ENCODE results near the gene SMIM22.
A peak's percentile ranks its signal among the peaks of the same experiment; 100 is the strongest.

Gene SMIM22, protein sequence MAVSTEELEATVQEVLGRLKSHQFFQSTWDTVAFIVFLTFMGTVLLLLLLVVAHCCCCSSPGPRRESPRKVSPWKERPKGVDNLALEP

DNA sequence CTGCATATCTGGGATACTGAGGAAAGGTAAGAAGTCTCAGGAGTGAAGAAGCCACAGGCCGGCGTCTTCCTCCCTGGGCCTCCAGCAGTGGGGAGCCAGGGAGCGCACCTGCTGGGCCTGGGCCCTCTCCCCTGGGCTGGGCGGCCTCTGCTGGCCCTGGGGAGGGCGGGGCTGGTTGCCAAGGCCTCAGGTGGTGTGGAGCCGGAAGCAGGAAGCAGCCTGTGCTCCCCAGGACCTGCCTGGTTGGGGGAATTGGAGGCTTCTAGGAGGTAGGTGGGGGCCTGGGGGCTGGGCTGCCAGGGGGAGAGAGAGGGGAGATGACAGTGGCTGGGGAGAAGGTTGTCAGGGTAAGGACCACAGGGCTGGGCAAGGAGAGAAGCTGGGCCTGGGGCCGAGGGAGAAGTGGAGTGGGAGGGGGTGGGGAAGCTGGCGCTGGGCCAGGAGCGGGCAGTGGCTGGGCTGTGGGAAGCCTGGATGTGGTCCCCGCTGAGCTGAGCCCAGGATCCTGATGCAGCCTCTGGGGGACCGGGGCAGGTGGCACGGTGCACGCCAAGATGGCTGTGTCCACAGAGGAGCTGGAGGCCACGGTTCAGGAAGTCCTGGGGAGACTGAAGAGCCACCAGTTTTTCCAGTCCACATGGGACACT is at the start of gene SMIM22:
Gene SMIM22, plus strand, starts transcription at position 189 of the 647 bp plus-strand sequence. Its CDS starts 366 bp downstream, at position 555.
- DNase-seq: no peak

DNA sequence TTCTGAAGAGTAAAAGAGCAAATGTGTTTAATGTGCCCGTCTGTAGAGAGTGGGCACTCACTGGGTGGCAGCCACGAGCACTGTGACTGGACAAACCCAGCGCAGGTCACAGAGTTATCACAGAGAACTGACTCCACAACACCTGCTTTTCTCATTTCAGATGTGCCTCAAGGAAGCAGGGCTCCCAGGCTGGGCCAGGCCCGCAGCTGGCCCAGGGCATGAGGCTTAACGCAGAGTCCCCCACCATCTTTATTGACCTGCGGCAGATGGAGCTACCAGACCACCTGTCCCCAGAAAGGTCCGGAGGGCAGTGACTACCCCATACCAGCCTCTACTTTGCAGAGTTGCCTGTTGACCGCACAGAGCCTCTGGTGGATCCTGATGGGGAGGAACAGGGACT is 49.0 kb upstream of the SMIM22 start:
- DNase-seq: no peak

DNA sequence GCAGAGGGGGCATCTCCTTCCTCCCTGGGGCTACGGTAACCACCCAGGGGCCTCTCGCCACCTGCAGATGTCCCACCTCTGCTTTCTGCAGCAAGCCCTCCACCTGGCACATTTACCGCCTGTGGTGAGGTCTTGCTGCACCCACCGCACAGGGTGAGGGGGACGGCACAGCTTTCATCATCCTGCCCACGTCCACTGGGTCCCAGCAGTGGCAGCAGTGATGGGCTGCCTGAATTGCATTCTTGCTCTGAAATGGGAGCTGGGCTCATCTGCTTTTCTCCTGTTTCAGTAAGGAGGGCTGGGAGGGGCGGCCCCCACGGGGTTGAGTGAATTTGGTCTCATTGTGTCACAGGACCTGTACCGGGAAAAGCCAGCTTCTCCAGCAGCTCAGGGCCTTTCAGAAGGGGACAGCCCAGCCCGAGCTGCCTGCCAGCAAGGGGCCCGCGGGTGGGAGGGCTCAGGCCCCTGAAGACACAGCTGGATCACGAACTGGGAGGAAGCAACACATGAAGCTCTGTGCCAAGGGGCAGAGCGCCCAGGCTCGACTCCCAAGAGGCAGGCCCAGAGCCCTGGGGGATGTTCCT is 48.1 kb upstream of the SMIM22 start:
- no peak for DNase-seq

DNA sequence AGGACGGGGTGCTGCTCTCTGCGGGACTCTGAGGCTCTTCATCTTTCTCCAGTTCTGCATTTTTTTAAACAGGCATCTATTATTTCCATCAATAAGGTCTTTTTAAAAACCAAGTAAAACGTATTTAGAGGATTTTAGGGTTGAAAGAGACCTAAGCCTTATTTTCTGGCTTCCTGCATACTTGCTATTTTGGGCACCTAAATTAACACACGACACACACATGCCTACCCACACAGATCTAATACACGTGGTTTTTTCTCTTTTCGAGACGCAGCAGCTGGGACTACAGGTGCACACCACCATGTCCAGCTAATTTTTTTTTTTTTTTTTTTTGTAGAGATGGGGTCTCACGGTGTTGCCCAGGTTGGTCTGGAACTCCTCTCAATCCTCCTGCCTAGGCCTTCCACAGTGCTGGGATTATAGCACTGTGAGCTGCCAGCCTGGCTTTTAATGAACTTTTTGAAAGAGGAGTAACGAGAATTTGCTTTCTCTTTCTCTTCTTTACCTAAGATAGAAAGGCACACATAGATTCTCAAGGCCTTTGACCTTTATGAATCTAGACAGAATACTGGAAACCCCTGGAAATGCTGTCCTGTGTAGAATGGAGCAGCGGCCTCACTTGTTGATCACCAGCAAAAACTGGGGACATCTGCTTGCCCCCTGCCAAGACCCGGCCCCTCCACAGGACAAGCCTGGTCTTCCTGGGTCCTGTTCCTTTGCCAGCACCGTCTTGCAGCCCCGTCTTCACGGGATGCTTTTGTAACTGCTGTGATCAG is 47.1 kb upstream of the SMIM22 start:
- no peak for DNase-seq

DNA sequence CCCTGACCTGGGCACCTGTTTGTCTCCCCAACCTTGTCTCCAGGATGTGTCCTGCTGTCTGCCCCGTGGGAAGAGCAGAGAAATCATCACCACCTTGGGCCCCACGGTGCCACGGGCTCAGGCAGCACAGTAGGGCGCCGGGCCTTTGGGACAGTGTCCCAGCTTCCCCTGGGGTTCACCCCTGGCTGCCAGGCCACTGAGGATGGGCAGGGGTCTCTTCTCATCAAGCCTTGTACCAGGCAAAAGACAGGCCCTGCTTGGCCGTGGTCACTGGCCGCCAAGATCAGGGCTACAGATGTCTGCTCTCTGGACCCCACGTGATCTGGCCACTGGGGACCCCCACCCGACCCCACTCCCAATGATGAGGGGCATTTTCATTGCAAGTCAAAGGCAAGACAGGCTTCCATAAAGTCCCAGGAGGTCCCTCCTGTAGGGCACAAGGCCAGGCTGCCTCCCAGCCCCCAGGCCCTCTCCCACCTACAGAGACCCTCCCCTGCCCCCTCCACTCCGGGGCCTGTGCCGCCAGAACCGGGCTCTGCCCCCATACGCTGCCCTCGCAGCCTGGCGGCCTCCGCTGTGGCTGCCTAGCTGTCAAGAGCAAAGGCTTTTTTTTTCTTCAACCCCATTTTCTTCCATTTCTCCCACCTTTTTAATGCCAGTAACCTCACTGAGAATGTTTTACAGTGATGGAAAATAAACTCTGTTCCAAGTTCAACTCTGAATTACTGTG is 46.3 kb upstream of the SMIM22 start:
- no peak for DNase-seq

DNA sequence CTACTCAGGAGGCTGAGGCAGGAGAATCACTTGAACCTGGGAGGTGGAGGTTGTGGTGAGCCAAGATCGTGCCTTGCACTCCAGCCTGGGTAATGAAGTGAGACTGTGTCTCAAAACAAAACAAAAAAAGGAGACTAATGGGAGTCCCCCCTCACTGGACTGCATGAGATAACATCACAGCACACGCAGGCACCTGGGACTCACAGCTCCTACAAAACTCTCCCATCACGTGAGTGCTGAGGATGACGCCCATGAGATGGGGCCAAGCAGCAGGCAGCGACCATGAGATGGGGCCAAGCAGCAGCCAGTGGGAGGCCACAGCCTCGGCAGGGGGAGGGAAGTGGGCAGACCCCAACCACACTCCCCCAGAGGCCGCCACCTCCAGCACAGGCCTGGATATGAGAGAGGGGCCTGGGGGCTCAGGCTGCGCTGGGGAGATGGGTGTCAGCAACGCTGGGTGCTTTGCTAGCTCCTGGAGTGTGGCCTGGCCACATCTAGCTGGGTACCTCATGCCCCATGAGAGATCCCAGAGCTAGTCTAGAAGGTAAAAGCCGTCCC is 45.4 kb upstream of the SMIM22 start:
- no peak for DNase-seq

DNA sequence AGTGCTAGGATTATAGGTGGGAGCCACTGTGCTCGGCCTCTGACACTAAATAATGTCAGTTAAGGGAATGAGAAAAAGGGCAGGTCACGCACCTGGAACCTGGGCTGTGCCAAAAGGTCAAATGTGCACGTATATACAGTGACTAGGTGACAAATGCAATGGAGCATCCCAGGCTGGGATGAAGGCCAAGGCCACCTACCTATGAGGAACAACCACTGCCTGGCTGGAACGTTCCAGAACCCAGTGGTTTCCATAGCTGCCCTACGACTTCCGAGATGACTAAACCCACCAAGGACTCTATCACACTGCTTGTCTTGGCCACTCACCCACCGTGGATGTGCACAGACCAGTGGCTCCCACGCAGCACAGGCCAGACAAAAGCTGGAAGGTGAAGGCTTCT is 44.3 kb upstream of the SMIM22 start:
- no peak for DNase-seq

DNA sequence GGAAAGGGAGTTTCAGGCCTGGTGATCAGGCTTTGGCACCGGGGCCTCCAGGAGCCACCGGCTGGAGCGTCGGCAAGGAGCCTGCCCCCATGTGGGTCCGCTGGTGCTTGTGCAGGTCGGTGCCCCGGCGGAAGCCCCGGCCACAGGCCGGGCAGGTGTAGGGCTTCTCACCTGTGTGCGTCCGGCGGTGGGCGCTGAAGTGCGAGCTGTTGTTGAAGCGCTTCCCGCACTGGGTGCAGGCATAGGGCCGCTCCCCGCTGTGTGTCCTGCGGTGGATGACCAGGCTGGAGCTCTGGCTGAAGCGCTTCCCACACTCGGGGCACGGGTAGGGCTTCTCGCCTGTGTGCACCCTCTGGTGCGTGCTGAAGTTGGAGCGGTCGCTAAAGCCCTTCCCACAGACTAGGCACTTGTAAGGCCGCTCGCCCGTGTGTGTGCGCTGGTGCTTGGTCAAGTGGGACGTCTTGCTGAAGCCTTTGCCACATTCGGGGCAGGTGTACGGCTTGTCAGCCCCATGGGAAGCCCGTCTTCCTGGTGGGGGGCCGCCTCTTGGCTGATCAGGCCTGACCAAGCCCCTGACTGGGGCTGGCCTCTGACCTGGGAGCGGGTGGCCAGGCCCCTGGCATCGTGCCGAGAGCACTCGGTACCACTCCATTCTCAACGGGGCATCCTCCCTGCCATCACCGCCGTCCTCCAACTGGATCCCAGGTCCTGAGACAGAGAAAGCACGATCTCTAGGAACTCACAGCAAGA is 42.6 kb upstream of the SMIM22 start:
- no peak for DNase-seq

DNA sequence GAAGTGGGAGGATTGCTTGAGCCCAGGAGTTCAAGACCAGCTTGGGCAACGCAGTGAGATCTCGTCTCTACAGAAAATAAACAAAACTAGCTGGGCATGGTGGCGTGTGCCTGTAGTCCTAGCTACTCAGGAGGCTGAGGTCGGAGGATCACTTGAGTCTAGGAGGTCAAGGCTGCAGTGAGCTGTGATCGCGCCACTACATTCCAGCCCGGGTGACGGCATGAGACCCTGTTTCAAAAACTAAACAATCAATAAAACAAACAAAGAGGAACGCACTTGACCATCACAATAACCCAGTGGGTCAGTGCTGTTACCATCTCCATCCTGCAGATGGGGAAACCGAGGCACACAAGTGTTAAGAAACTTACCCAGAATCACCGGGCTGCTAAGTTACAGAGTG is 41.9 kb upstream of the SMIM22 start:
- no peak for DNase-seq

DNA sequence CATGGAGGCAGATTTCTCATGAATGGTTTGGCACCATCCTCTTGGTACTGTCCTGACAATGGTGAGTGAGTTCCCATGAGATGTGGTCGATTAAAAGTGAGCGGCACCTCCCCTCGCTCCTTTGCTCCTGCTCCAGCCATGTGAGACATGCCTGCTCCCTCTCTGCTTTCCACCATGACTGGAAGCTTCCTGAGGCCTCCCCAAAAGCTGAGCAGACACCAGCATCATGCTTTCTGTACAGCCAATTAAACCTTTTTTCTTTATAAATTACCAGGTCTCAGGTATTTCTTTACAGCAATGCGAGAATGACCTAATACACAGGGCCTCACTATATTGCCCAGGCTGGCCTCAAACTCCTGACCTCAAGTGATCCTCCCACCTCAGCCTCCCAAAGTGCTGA is 40.3 kb upstream of the SMIM22 start:
- no peak for DNase-seq

DNA sequence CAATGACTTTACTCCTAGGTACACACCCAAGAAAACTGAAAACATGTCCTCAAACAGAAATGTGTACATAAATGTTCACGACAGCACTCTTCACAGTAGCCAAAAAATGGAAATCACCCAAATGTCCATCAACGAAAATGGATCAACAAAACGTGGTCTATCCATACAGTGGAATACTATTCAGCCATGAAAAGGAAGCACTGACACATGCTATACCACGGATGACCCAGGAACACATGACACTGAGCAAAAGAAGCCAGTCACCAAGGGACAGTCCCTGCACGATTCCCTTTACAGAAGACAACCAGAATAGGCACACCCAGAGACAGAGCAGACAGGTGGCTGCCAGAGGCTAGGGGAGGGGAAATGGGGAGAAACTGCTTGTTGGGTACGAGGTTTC is 39.5 kb upstream of the SMIM22 start:
- no peak for DNase-seq

DNA sequence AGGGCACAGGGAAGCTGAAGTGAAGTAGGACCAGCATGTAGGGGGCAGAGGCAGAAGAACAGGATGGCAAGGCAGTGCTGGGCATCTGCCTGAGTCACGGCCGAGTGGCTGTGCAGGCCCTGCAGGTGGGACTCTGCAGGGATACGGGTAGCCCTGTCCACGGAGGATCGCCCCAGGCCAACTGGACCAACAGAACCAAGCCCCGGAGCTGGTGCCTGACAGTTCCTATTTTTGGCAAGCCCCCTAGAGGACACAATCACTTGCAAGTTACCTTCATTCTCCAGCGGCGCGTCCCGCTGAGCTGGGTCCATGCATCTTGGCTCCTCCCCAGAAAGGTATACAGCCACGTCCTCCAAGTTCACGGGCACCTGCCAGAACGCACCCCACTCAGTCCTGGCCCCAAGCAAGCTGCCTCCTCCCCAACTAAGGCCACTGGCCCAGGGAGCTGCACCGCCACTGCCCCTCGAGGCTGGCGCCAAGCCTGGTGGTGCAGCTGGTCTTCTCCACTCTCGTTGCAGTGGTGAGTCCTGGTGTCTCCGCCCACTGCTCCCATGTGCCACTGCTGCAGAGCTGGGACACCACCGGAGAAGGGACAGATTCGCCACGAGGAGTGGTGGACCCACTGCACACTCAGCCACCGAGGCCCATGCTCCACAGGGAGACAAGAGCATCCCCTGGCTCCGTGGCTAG is 34.8 kb upstream of the SMIM22 start:
- DNase-seq: no peak

DNA sequence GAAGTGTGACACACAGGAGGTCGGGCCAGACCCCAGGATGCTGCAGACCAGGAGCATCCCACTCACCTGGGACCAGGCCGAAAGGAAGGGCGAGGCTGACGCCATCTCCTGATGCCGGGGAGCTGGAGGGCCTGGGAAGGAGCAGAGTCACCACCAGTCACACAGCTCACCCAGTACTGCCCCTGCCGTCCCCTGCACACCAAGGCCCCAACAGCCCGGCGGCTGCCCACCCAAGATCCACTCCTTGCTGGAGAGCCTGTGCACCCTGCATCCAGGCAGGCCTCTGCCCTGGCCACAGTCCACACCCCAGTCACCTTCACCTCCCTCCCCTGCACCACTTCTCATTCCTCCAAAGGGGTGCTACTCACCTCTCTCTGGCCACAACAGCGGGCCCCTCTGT is 33.0 kb upstream of the SMIM22 start:
- DNase-seq: no peak

DNA sequence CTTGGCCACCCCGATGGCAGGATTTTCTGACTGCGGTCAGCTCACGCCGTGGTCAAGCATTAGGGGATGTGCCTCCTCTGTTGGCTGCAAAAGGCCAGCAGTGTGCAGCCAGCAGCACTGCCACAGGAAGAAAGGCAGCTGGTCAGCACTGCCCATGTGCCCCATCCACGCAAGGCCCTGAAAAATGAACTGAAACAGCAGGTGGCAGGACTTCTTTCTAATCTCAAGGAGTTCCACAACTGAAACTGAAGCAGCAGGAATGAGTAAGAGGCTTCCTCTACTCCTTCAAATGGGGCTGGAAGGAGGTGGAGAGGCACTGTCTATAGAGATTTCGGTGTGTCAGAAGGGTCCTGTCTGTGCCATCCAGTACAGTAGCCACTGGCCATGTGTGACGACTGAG is 31.4 kb upstream of the SMIM22 start:
- no peak for DNase-seq

DNA sequence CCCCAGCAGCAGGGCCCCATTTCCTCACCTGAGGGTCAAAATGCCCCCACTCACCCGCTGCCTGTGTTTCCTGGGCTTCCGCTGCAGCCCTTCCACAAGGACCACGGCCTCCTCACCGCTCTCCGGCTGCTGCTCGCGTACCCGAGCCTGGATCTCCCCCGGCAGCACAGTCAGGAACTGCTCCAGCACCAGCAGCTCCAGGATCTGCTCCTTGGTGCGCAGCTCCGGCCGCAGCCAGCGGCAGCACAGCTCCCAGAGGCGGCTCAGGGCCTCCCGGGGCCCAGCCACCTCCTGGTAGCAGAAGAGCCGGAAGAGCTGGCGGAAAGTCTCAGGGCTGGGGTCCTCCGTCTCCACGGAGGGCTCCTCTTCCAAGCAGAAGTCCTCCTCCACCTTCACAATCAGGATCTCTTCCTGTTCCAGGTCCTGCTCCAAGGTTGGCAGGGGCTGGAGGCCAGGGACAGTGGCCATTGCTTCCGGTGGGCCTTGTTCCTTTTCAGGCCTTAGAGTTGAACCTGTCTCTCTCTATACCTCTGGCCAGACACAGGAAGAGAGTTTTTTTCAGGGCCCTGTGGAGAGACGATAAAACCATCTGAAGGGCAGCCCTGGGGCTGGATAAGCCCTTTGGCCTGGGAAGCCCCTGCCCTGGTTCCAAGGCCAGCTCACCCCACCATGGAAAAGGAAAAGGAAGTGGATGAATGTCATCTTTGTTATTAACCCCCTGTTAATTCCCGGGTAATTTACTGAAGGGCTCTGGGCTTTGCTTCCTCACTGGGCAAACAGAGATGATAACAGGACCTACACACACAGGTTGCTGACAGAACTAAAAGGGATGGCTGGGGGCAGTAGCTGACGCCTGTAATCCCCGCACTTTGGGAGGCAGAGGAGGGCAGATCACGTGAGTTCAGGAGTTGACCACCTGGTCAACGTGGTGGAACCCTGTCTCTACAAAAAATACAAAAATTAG is 29.4 kb upstream of the SMIM22 start:
- no peak for DNase-seq

DNA sequence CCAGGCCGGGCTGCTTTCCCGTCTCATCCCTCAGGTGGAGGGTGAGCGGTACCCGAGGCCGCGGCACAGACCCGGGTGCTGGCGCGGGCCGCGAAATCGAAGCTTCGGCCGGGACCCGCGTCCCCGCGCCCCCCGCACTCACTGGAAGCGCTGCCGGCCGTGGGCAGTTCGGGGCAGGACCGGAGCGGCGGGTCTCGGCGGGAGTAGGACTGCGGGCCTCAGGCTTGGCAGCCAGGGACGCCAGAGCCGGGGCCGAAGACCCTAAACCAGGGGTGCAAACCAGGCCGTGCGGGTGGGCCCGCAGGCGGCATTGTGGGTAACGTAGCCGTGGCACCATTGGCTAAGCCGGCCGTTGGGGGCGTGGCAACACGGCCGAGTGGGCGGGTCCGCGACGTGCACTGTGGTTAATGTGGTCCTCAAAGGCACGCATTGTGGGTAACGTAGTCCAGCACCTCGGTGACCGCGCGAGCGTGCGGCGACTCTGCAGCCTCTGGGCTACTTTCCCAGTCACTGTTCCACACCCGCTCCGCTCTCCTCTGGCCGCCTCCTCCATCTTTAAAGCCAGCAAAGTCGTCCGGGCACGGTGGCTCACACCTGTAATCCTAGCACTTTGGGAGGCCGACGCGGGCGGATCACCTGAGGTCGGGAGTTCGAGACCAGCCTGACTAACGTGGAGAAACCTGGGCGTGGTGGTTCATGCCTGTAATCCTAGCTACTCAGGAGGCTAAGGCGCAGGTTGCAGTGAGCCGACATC is 28.1 kb upstream of the SMIM22 start, which contains the start of gene ZNF500:
Gene ZNF500, minus strand, starts transcription at position 288 of the 754 bp plus-strand sequence. CDS start 1,184 bp downstream, outside the sequence.
- peak; percentile 98 for DNase-seq

DNA sequence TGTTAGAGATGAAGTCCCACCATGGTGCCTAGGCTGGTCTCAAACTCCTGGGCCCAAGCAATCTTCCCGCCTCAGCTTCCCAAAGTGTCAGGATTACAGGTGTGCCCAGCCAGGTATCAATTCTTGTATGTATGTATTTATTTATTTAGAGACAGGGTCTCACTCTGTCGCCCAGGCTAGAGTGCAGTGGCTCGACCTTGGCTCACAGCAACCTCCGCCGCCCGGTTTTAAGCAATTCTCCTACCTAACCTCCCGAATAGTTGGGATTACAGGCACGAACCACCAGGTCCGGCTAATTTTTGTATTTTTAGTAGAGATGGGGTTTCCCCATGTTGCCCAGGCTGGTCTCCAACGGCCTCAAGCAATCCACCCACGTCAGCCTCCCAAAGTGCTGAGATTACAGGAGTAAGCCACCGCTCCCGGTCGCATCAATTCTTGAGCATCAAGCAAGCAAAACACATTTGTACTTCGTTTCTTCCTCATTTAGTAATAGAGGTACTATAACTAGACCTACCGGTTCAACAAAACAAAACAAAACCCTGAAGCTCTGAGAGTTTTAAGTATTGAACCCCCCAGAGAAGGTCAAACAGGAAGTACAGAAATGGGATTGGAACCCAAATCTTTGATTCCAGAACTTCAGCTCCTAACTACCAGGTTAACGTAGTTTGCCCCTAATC is 27.2 kb upstream of the SMIM22 start:
- no peak for DNase-seq

DNA sequence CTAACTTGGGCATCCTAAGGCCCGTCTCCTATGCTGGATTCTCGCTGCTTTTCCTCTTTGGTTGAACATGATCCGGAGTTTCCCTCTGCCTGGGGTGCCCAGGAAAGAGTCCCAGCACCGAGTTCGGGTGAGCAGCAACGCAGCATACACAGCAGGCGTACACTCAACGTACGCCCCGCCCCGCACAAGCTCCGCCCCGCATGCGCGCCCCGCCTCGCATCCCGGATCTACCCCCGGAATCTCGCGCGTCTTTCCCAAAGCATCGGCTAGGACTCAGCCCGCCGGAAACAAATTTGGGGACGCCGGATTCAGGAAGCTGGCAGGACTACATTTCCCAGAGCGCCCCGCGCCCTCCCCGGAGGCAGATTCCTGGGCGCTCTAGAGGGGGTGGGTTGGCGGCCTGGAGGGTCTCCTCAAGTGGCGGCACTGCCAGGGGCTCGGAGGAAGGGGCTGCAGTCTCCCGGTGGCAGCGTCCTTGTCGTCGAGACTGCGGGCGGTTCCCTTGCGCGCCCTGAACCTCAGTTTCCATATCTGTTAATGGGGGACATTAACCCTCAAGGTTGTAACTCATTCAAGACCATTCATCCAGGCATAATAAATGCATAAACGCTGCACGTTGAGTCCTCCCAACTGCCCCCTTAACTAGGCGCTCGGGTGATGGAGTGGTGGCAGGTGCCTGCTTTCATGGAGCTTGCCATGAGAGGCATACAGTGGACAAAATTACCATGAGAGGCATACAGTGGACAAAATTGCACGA is 26.4 kb upstream of the SMIM22 start:
- peak; percentile 94 for DNase-seq
